Natural killer cell (primary cell): ENCODE data around the gene RMRP. TPM values are rescaled to one million over a fixed set of nuclear protein-coding genes. Genes with fewer than 3 reads are reported as not detected.

Experiments
- ATAC-seq, 3 donors: fragments of 150-1000 bp in 2 of 3; fragments of 200-7000 bp in 1 of 3; cut with Tn5 transposase; 1 replicate in 1 of 3; 2 replicates in 2 of 3; pipeline ENCODE4 v1.10.0; 2021; ENCODE audit warnings: mild to moderate bottlenecking in 2 of 3, moderate library complexity in 2 of 3
- DNase-seq, 2 donors: peaks; one replicate each; pipeline versions ENCODE4 v3.0.0 to v3.0.0-alpha.2; 2013 to 2021; ENCODE audit warnings: mixed read lengths in 1 of 2
- H3K27ac ChIP-seq: one replicate; pipeline ENCODE4 v1.5.1; 2013; ENCODE audit warnings: mild to moderate bottlenecking, low read length
- H3K27me3 ChIP-seq: one replicate; pipeline ENCODE4 v1.6.1; 2013; ENCODE audit warnings: low read length; ENCODE audit not compliant: control insufficient read depth, insufficient read depth
- H3K36me3 ChIP-seq: one replicate; pipeline ENCODE4 v1.6.1; 2013; ENCODE audit warnings: low read length; ENCODE audit not compliant: control insufficient read depth, insufficient read depth
- H3K4me1 ChIP-seq: one replicate; pipeline ENCODE4 v1.6.1; 2013; ENCODE audit warnings: low read length; ENCODE audit not compliant: control insufficient read depth, insufficient read depth
- H3K4me3 ChIP-seq: one replicate; pipeline ENCODE4 v1.5.1; 2013; ENCODE audit warnings: low read length
- H3K9me3 ChIP-seq: one replicate; pipeline ENCODE4 v1.6.1; 2013; ENCODE audit warnings: low read length; ENCODE audit not compliant: control insufficient read depth, insufficient read depth
- H3K27ac Mint-ChIP-seq, 2 donors: one replicate each; pipeline ENCODE4 v1.8.0; 2022; ENCODE audit warnings: mild to moderate bottlenecking in 2 of 2, mixed read lengths in 2 of 2, moderate library complexity in 1 of 2
- H3K27me3 Mint-ChIP-seq, 2 donors: one replicate each; pipeline ENCODE4 v1.8.0; 2022; ENCODE audit warnings: low read depth in 2 of 2, mixed read lengths in 2 of 2
- H3K36me3 Mint-ChIP-seq: one replicate; pipeline ENCODE4 v1.8.0; 2022; ENCODE audit warnings: mixed read lengths
- H3K4me1 Mint-ChIP-seq, 2 donors: one replicate each; pipeline ENCODE4 v1.8.0; 2022; ENCODE audit warnings: mixed read lengths in 2 of 2
- H3K4me3 Mint-ChIP-seq: one replicate; pipeline ENCODE4 v1.8.0; 2022; ENCODE audit warnings: mild to moderate bottlenecking, moderate library complexity, mixed read lengths
- H3K9me3 Mint-ChIP-seq, 2 donors: one replicate each; pipeline ENCODE4 v1.8.0; 2022; ENCODE audit warnings: mixed read lengths in 2 of 2
- whole genome bisulfite sequencing: methylation state at CpG from one replicate; pipeline ENCODE4 v1.1.7; 2013; ENCODE audit warnings: missing lambda C conversion rate; ENCODE audit not compliant: insufficient coverage; 5-methylcytosine and 5-hydroxymethylcytosine counted together
- intact Hi-C: fragments of 100-400 bp; cut with micrococcal nuclease; formaldehyde crosslinking; loops from one replicate; pipeline ENCODE4 v1.14.2; 2022
- total RNA-seq, 4 donors: library from RNA; stranded (reverse); fragments of 120-200 nt in 1 of 4; gene quantifications; one replicate each; pipeline versions ENCODE4 v1.2.3 to v1.2.4, GENCODE V29; 2013 to 2022
- TF ChIP-seq, protein P1 (sequence below): fragments of 200-600 bp; IDR thresholded peaks from one replicate; pipeline ENCODE4 v1.8.0; 2022; ENCODE audit warnings: antibody characterized with exemption

Gene RMRP
- total RNA-seq, 3 donors from 2014 or later (not counting 1 experiment from before 2014, with no cell fraction given) = 5,042 to 6,602 (median 5,874) TPM

DNA sequence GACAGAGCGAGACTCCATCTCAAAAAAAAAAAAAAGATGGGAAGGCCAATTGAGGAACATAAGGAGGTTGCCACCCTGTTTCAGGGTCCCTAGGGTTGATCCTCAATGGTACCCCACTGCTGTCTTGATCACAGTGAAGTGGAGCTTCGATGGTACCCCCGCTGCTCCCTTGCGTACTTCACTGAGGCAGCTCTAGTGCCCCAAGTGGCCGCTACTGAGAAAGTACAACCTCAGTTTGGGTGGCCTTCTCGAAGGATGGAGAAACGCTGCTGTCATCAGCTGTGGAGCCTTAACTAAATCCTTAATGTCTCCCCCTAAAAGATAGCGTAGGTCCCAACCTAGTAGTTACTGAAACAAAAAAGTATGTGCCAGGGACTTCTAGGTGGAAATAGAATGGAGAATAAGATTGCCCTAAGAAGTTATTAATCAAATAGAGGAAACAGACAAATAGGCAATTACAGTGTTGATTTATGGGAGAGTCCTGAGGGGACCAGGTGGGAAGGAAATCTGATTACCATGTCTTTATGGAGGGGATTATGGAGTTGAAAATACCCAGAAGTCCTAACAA, 46.5 kb downstream of the RMRP start:
- Histone ChIP-seq H3K36me3 (peaks cover 39% of the 10 kb centered on the region), H3K9me3 (no peaks in the 10 kb centered on the region), H3K27me3 (no peaks in the 10 kb centered on the region), H3K4me3 (no peak overlapping the region), H3K27ac (no peak overlapping the region), H3K4me1 (peaks cover 19% of the 10 kb centered on the region)
- DNase-seq = peak; percentile 39 to 80
- ATAC-seq = peak; percentile 73 to 99 (median 88)
- Mint-ChIP-seq H3K27ac (peak overlapping the region; percentile 65 to 80), H3K27me3 (no peaks in the 10 kb centered on the region), H3K9me3 (no peaks in the 10 kb centered on the region), H3K4me3 (no peak overlapping the region), H3K4me1 (peaks cover 32 to 34% of the 10 kb centered on the region in 2 donors), H3K36me3 (peaks cover 8% of the 10 kb centered on the region)
- WGBS = 26% methylated on average over 8 of the region's 8 CpGs
- TF ChIP-seq, protein P1, sequence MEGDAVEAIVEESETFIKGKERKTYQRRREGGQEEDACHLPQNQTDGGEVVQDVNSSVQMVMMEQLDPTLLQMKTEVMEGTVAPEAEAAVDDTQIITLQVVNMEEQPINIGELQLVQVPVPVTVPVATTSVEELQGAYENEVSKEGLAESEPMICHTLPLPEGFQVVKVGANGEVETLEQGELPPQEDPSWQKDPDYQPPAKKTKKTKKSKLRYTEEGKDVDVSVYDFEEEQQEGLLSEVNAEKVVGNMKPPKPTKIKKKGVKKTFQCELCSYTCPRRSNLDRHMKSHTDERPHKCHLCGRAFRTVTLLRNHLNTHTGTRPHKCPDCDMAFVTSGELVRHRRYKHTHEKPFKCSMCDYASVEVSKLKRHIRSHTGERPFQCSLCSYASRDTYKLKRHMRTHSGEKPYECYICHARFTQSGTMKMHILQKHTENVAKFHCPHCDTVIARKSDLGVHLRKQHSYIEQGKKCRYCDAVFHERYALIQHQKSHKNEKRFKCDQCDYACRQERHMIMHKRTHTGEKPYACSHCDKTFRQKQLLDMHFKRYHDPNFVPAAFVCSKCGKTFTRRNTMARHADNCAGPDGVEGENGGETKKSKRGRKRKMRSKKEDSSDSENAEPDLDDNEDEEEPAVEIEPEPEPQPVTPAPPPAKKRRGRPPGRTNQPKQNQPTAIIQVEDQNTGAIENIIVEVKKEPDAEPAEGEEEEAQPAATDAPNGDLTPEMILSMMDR = peak; percentile 64
- intact Hi-C loops = no loop called here

DNA sequence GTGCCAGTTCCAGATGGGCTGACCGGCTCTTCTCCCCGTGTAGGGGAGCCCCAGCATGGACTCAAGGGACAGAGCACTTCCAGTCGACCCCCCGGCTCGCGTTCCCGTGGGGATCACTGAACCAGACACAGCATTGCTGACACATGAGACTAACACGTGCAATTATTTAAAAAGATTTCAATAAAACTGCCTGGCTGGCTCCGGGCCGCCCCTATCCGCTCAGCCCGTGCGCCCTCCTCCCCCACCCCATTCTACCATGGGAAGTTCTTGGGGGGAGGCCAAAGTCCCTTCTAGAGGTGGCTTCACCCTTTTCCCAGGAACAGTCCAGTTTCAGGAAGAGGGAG, 48.0 kb downstream of the RMRP start:
- 97% methylated on average over 13 of the region's 13 CpGs for WGBS
- no peaks in the 10 kb centered on the region for H3K9me3 ChIP-seq
- no peak overlapping the region for H3K4me3 ChIP-seq
- peaks cover 39% of the 10 kb centered on the region for H3K36me3 ChIP-seq
- Mint-ChIP-seq H3K27me3 (no peaks in the 10 kb centered on the region), H3K27ac (no peak overlapping the region), H3K36me3 (peaks cover 8% of the 10 kb centered on the region), H3K9me3 (no peaks in the 10 kb centered on the region), H3K4me3 (no peak overlapping the region), H3K4me1 (peaks cover 23 to 33% of the 10 kb centered on the region in 2 donors)
- H3K27ac ChIP-seq = no peak overlapping the region
- no peak for DNase-seq
- intact Hi-C loops = no loop called here
- TF ChIP-seq, protein P1 = no peak
- no peaks in the 10 kb centered on the region for H3K27me3 ChIP-seq
- H3K4me1 ChIP-seq = peaks cover 21% of the 10 kb centered on the region
- no peak for ATAC-seq

DNA sequence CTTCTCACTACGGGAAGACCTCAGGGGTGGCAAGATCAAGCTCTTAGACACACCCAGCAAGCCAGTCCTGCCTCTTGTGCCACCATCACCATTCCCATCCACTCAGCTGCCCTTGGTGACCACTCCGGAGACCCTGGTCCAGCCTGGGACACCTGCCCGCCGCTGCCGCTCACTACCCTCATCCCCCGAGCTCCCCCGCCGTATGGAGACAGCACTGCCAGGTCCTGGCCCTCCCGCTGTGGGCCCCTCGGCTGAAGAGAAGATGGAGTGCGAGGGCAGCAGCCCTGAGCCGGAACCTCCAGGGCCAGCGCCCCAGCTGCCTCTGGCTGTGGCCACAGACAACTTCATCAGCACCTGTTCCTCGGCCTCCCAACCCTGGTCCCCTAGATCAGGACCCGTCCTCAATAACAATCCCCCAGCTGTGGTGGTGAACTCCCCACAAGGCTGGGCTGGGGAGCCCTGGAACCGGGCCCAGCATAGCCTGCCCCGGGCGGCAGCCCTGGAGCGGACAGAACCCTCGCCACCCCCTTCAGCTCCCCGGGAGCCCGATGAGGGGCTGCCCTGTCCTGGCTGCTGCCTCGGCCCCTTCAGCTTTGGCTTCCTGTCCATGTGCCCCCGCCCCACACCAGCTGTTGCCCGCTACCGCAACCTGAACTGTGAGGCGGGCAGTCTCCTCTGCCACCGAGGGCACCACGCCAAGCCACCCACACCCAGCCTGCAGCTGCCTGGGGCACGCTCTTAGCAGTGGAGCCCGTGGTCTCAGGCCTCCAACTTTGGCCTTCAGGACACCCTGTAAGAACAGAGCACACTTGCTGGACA, 48.6 kb downstream of the RMRP start:
- H3K4me1 ChIP-seq = peaks cover 27% of the 10 kb centered on the region
- peaks cover 39% of the 10 kb centered on the region for H3K36me3 ChIP-seq
- H3K36me3 Mint-ChIP-seq = peaks cover 4% of the 10 kb centered on the region
- TF ChIP-seq, protein P1 = no peak
- H3K27me3 Mint-ChIP-seq = no peaks in the 10 kb centered on the region
- H3K9me3 Mint-ChIP-seq = no peaks in the 10 kb centered on the region
- H3K4me3 Mint-ChIP-seq = no peak overlapping the region
- intact Hi-C loops = no loop called here
- 97% methylated on average over 31 of the region's 31 CpGs for WGBS
- no peak overlapping the region for H3K4me3 ChIP-seq
- H3K4me1 Mint-ChIP-seq = peaks cover 21 to 39% of the 10 kb centered on the region in 2 donors
- no peak for DNase-seq
- no peak for ATAC-seq
- H3K27ac ChIP-seq = no peak overlapping the region
- H3K27ac Mint-ChIP-seq = no peak overlapping the region
- H3K27me3 ChIP-seq = no peaks in the 10 kb centered on the region
- no peaks in the 10 kb centered on the region for H3K9me3 ChIP-seq
